ENCODE data around the gene ISLR2.

DNA sequence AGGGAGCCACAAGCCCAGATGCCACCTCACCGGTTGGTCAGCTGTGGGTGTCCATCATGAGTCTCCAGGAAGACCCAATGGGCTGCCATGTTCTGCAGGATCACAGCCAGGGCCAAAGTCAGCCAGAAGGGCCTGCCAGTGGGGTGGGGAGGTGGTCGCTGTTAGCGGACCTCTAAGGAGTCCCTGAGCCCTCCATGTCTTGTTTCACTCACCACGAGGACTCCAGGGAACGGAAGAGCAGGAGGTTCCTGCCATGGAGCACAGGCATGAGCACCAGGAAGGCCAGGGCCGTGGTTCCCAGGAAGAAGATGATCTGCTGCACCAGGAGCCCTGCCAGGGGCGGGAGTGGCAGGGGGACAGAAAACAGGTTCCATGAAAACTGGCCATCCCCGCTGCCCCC, 51.7 kb downstream of the ISLR2 start:
- TF ChIP-seq EZH2 (optimal IDR thresholded peaks at IDR 0.05; ENCODE audit: low read depth, low read length) = no peak
- TF ChIP-seq, protein P1, sequence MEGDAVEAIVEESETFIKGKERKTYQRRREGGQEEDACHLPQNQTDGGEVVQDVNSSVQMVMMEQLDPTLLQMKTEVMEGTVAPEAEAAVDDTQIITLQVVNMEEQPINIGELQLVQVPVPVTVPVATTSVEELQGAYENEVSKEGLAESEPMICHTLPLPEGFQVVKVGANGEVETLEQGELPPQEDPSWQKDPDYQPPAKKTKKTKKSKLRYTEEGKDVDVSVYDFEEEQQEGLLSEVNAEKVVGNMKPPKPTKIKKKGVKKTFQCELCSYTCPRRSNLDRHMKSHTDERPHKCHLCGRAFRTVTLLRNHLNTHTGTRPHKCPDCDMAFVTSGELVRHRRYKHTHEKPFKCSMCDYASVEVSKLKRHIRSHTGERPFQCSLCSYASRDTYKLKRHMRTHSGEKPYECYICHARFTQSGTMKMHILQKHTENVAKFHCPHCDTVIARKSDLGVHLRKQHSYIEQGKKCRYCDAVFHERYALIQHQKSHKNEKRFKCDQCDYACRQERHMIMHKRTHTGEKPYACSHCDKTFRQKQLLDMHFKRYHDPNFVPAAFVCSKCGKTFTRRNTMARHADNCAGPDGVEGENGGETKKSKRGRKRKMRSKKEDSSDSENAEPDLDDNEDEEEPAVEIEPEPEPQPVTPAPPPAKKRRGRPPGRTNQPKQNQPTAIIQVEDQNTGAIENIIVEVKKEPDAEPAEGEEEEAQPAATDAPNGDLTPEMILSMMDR (IDR thresholded peaks at IDR 0.05; ENCODE audit: low read length) = no peak

Data from MM.1S (cell line).